Gastroesophageal sphincter (tissue), 4 donors: ENCODE results near the gene LIN52. TPM values are rescaled to one million over a fixed set of nuclear protein-coding genes. Genes with fewer than 3 reads are reported as not detected.

Experiments
- ATAC-seq: fragments of 150-250 bp; one replicate; pipeline ENCODE4 v1.9.1; 2016; ENCODE audit warnings: mild to moderate bottlenecking, moderate library complexity
- H3K27ac ChIP-seq, 4 donors: fragments of 200-600 bp; sonication (generic) in 3 of 4; 1 replicate in 3 of 4; 2 replicates in 1 of 4; pipeline ENCODE4 v1.5.1; 2016 to 2019
- H3K27me3 ChIP-seq: fragments of 200-600 bp; sonication (generic); one replicate; pipeline ENCODE4 v1.5.1; 2019
- H3K36me3 ChIP-seq, 2 donors: fragments of 200-600 bp; sonication (generic); one replicate each; pipeline ENCODE4 v1.5.1; 2019; ENCODE audit warnings: control low read depth in 1 of 2
- H3K4me1 ChIP-seq, 3 donors: fragments of 200-600 bp; sonication (generic); 1 replicate in 2 of 3; 2 replicates in 1 of 3; pipeline ENCODE4 v1.5.1; 2016 to 2019; ENCODE audit warnings: control low read depth in 2 of 3
- H3K4me3 ChIP-seq, 2 donors: fragments of 200-600 bp; sonication (generic); one replicate each; pipeline ENCODE4 v1.5.1; 2019; ENCODE audit warnings: mild to moderate bottlenecking in 1 of 2, moderate library complexity in 1 of 2
- H3K9me3 ChIP-seq, 3 donors: fragments of 200-600 bp; sonication (generic); one replicate each; pipeline ENCODE4 v1.5.1; 2017 to 2019; ENCODE audit warnings: control low read depth in 2 of 3
- CTCF ChIP-seq, 4 experiments: fragments of 200-600 bp in 2 of 4; fragments of 450-650 bp in 2 of 4; sonication (generic) in 1 of 4; IDR thresholded peaks; one replicate each; pipeline ENCODE4 v1.5.1; 2017 to 2019; ENCODE audit warnings: antibody characterized with exemption in 4 of 4, mild to moderate bottlenecking in 2 of 4, moderate library complexity in 2 of 4
- EP300 ChIP-seq: sonication (generic); formaldehyde crosslinking; IDR thresholded peaks from one replicate; pipeline ENCODE4 v1.6.1; 2017; ENCODE audit warnings: antibody characterized with exemption, mild to moderate bottlenecking
- POLR2A ChIP-seq, 2 donors: fragments of 450-650 bp; IDR thresholded peaks; one replicate each; pipeline ENCODE4 v1.6.1; 2017; ENCODE audit warnings: antibody characterized with exemption in 2 of 2, mild to moderate bottlenecking in 2 of 2, moderate library complexity in 1 of 2
- POLR2AphosphoS5 ChIP-seq: sonication (generic); formaldehyde crosslinking; IDR thresholded peaks from one replicate; pipeline ENCODE4 v1.6.1; 2017; ENCODE audit warnings: antibody characterized with exemption
- WGBS, 2 donors: methylation state at CpG; one replicate each; pipeline ENCODE4 v1.1.5; 2018; ENCODE audit warnings: low coverage in 1 of 2; 5-methylcytosine and 5-hydroxymethylcytosine counted together
- total RNA-seq, 4 donors: library from RNA; depleted of rRNA; stranded (reverse); fragments of >200 nt; gene quantifications; one replicate each; pipeline ENCODE4 v1.1.0, GENCODE V29; 2016

LIN52 gene
- total RNA-seq, 4 donors from 2014 or later, result 8.1 to 15.9 (median 9.9) TPM

DNA sequence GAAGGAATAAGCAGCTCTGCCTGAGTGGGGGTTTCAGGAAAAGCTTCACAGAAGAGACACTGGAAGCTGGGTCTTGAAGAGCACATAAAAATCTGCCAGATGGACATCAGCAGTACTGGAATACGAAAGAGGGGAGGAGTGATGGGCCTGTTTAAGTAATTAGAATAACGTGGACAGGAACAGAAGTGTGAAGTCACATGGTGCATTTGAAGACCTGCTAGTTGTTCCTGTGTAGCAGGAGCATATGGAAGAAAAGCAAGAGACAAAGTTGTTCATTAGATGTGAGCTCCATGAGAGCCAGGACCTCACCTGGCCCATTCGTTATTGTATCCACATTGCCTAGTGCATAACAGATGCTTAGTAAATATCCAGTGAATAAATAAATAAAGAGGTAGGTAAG is 85.2 kb downstream of the LIN52 start:
- Histone ChIP-seq H3K9me3 (no peaks in the 10 kb centered on the region), H3K4me1 (no peaks in the 10 kb centered on the region), H3K4me3 (no peak overlapping the region), H3K27ac (no peak overlapping the region), H3K27me3 (no peaks in the 10 kb centered on the region), H3K36me3 (peaks cover 0 to 7% of the 10 kb centered on the region in 2 donors)
- 60 to 84% methylated on average over 3 of the region's 3 CpGs for WGBS, 2 donors
- ATAC-seq, result no peak
- TF ChIP-seq EP300, result no peak
- TF ChIP-seq CTCF (IDR thresholded peaks at IDR 0.05), result no peak
- no peak for TF ChIP-seq POLR2AphosphoS5
- no peak for TF ChIP-seq POLR2A (IDR thresholded peaks at IDR 0.05)

GRCh38 chr14:74176400-74176793 is 91.6 kb downstream of the LIN52 start:
- TF ChIP-seq CTCF (IDR thresholded peaks at IDR 0.05) (no peak), EP300 (no peak), POLR2AphosphoS5 (no peak), POLR2A (IDR thresholded peaks at IDR 0.05) (no peak)
- Histone ChIP-seq H3K9me3 (no peaks in the 10 kb centered on the region), H3K4me3 (no peak overlapping the region), H3K4me1 (no peaks in the 10 kb centered on the region), H3K36me3 (no peaks in the 10 kb centered on the region), H3K27ac (no peak overlapping the region), H3K27me3 (no peaks in the 10 kb centered on the region)
- ATAC-seq, result no peak
- WGBS, 2 donors, result 67 to 91% methylated on average over 1 to 2 of the region's 2 CpGs

DNA sequence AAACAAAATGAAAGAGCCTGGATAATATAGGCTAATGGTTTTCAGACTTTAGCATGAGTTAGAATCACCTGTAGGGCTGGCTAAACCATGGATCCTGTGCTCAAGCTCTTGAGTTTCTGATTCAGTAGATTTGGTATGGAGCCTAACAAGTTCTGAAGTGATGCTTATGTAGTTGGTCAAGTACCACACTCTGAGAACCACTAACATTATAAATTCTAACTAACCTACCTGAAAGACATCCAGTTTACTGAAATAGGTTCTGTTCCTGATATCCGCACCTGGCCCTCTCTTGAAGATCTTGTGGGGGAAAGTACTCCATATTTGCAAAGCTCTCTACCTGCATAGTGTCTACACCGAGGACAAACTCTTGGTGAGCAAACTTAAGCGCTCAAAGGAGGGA is 95.1 kb downstream of the LIN52 start:
- 61% methylated on average over 3 of the region's 3 CpGs; no CpG with 5 or more reads in 1 of the 2 donors for WGBS, 2 donors
- TF ChIP-seq CTCF (IDR thresholded peaks at IDR 0.05) (no peak), POLR2AphosphoS5 (no peak), POLR2A (IDR thresholded peaks at IDR 0.05) (no peak), EP300 (no peak)
- ATAC-seq, result no peak
- H3K36me3 ChIP-seq, result peaks cover 0 to 10% of the 10 kb centered on the region in 2 donors
- no peak overlapping the region for H3K4me3 ChIP-seq
- H3K9me3 ChIP-seq, result no peaks in the 10 kb centered on the region
- no peaks in the 10 kb centered on the region for H3K4me1 ChIP-seq
- no peaks in the 10 kb centered on the region for H3K27me3 ChIP-seq
- H3K27ac ChIP-seq, result no peak overlapping the region

GRCh38 chr14:74190927-74191575 is 106.3 kb downstream of the LIN52 start:
- H3K27me3 ChIP-seq, result no peaks in the 10 kb centered on the region
- no peaks in the 10 kb centered on the region for H3K9me3 ChIP-seq
- ATAC-seq, result no peak
- H3K36me3 ChIP-seq, result peaks cover 0 to 19% of the 10 kb centered on the region in 2 donors
- H3K4me3 ChIP-seq, result no peak overlapping the region
- H3K27ac ChIP-seq, result no peak overlapping the region
- WGBS, 2 donors, result 46% methylated on average over 2 of the region's 3 CpGs; no CpG with 5 or more reads in 1 of the 2 donors
- no peaks in the 10 kb centered on the region for H3K4me1 ChIP-seq
- TF ChIP-seq CTCF (IDR thresholded peaks at IDR 0.05), result no peak
- TF ChIP-seq POLR2AphosphoS5, result no peak
- no peak for TF ChIP-seq EP300
- no peak for TF ChIP-seq POLR2A (IDR thresholded peaks at IDR 0.05)
